GM23338 (cell line): ENCODE data around the gene SRSF3. TPM values are rescaled to one million over a fixed set of nuclear protein-coding genes. Genes with fewer than 3 reads are reported as not detected.

Experiments
- ATAC-seq: fragments of 200-7000 bp; cut with Tn5 transposase; 3 replicates; pipeline ENCODE4 v1.9.1; 2020
- DNase-seq: peaks from one replicate; pipeline ENCODE4 v3.0.0-alpha.2; 2015; ENCODE audit warnings: low spot score
- H2AFZ ChIP-seq: fragments of 200-600 bp; sonication (generic); 2 replicates; pipeline ENCODE4 v1.8.0; 2016; ENCODE audit warnings: antibody characterized with exemption, mild to moderate bottlenecking, moderate library complexity
- H3F3A ChIP-seq: fragments of 200-600 bp; sonication (generic); replicated peaks from 2 replicates; pipeline ENCODE4 v1.8.0; 2017; ENCODE audit warnings: antibody characterized with exemption, mixed run types, low read depth
- H3K27ac ChIP-seq: fragments of 200-600 bp; sonication (generic); 2 replicates; pipeline ENCODE4 v1.6.1; 2016; ENCODE audit warnings: low read depth
- H3K27me3 ChIP-seq: fragments of 200-600 bp; sonication (generic); 2 replicates; pipeline ENCODE4 v1.8.0; 2016; ENCODE audit warnings: mild to moderate bottlenecking, mixed run types, moderate library complexity; ENCODE audit not compliant: insufficient read depth
- H3K36me3 ChIP-seq: fragments of 200-600 bp; sonication (generic); 2 replicates; pipeline ENCODE4 v1.8.0; 2016; ENCODE audit warnings: mild to moderate bottlenecking; ENCODE audit not compliant: insufficient read depth
- H3K4me1 ChIP-seq: fragments of 200-600 bp; sonication (generic); 2 replicates; pipeline ENCODE4 v1.8.0; 2016; ENCODE audit warnings: mild to moderate bottlenecking, moderate library complexity; ENCODE audit not compliant: insufficient read depth
- H3K4me2 ChIP-seq: fragments of 200-600 bp; sonication (generic); 2 replicates; pipeline ENCODE4 v1.7.1; 2017; ENCODE audit warnings: mixed run types
- H3K4me3 ChIP-seq: fragments of 200-600 bp; sonication (generic); 2 replicates; pipeline ENCODE4 v1.6.1; 2016; ENCODE audit warnings: mixed run types
- H3K79me2 ChIP-seq: fragments of 200-600 bp; sonication (generic); replicated peaks from 2 replicates; pipeline ENCODE4 v1.8.0; 2017; ENCODE audit warnings: mild to moderate bottlenecking; ENCODE audit not compliant: insufficient read depth
- H3K9me2 ChIP-seq: fragments of 200-600 bp; sonication (generic); 2 replicates; pipeline ENCODE4 v1.8.0; 2017; ENCODE audit not compliant: insufficient read depth
- H4K20me1 ChIP-seq: fragments of 200-600 bp; sonication (generic); replicated peaks from 2 replicates; pipeline ENCODE4 v1.8.0; 2017; ENCODE audit warnings: mild to moderate bottlenecking; ENCODE audit not compliant: insufficient read depth
- H3K27ac Mint-ChIP-seq: 2 replicates; pipeline ENCODE4 v1.8.0; 2020; ENCODE audit warnings: inconsistent platforms, mild to moderate bottlenecking, moderate library complexity, mixed read lengths
- H3K27me3 Mint-ChIP-seq: 3 replicates; pipeline ENCODE4 v1.8.0; 2022; ENCODE audit warnings: low read depth, mild to moderate bottlenecking, moderate library complexity, mixed read lengths, inconsistent platforms; ENCODE audit not compliant: insufficient read depth, poor library complexity
- H3K36me3 Mint-ChIP-seq: 3 replicates; pipeline ENCODE4 v1.8.0; 2021; ENCODE audit warnings: low read depth, mild to moderate bottlenecking, inconsistent platforms, moderate library complexity, mixed read lengths
- H3K4me1 Mint-ChIP-seq: 3 replicates; pipeline ENCODE4 v1.8.0; 2020; ENCODE audit warnings: mild to moderate bottlenecking, inconsistent platforms, mixed read lengths
- H3K4me3 Mint-ChIP-seq: 3 replicates; pipeline ENCODE4 v1.8.0; 2021; ENCODE audit warnings: moderate library complexity, mild to moderate bottlenecking, inconsistent platforms, mixed read lengths
- H3K9me3 Mint-ChIP-seq: 3 replicates; pipeline ENCODE4 v1.8.0; 2020; ENCODE audit warnings: moderate library complexity, mild to moderate bottlenecking, inconsistent platforms, mixed read lengths
- CREB1 ChIP-seq: fragments of 250-450 bp; sonication (Bioruptor Pico); IDR thresholded peaks from 2 replicates; pipeline ENCODE4 v1.5.0; 2020; ENCODE audit warnings: low read depth, mild to moderate bottlenecking, moderate library complexity
- ETS1 ChIP-seq: IDR thresholded peaks from 2 replicates; pipeline ENCODE4 v1.6.1; 2016; ENCODE audit warnings: antibody characterized with exemption
- EZH2 ChIP-seq: fragments of 200-600 bp; sonication (generic); IDR thresholded peaks from one replicate; pipeline ENCODE4 v1.8.0; 2017; ENCODE audit warnings: antibody characterized with exemption, mild to moderate bottlenecking, low read depth; ENCODE audit not compliant: unreplicated experiment
- NANOG ChIP-seq: IDR thresholded peaks from 2 replicates; pipeline ENCODE4 v1.6.1; 2016; ENCODE audit warnings: antibody characterized with exemption, borderline replicate concordance
- STAT1 ChIP-seq: IDR thresholded peaks from one replicate; pipeline ENCODE4 v1.6.1; 2016; ENCODE audit warnings: antibody characterized with exemption; ENCODE audit not compliant: unreplicated experiment
- ZNF331 ChIP-seq: fragments of 250-450 bp; sonication (Bioruptor Pico); IDR thresholded peaks from 2 replicates; pipeline ENCODE4 v1.5.0; 2020; ENCODE audit warnings: low read depth, mild to moderate bottlenecking, moderate library complexity
- ZNF462 ChIP-seq: fragments of 250-450 bp; sonication (Bioruptor Pico); IDR thresholded peaks from 2 replicates; pipeline ENCODE4 v1.5.0; 2020; ENCODE audit warnings: mild to moderate bottlenecking, moderate library complexity
- polyA plus RNA-seq: library from polyadenylated mRNA; unstranded; fragments of >200 nt; fragmentation: Nextera tagmentation; extraction: Ambion mirVana; gene quantifications from 2 replicates; pipeline ENCODE4 v1.2.1, GENCODE V29; 2016
- total RNA-seq: library from RNA; depleted of rRNA; stranded (reverse); fragments of >200 nt; shearing (Covaris generic); gene quantifications from 2 replicates; pipeline ENCODE4 v1.2.3, GENCODE V29; 2014

SRSF3 gene
- total and polyA plus RNA-seq, 2 experiments from 2014 or later: 436 to 655 TPM

GRCh38 chr6:36624461-36625157, 30.4 kb downstream of the SRSF3 start:
- Histone ChIP-seq H4K20me1 (no peaks in the 10 kb centered on the region), H3K27me3 (no peaks in the 10 kb centered on the region), H3K4me1 (no peaks in the 10 kb centered on the region; the same call in 1 of the 2 replicates), H3K4me2 (no peak overlapping the region), H3K4me3 (no peak overlapping the region), H3K36me3 (no peaks in the 10 kb centered on the region), H3K9me2 (no peaks in the 10 kb centered on the region), H3F3A (no peaks in the 10 kb centered on the region), H3K27ac (no peak overlapping the region), H2AFZ (no peak overlapping the region), H3K79me2 (no peaks in the 10 kb centered on the region)
- Mint-ChIP-seq H3K36me3 (no peaks in the 10 kb centered on the region), H3K4me1 (peaks cover 2% of the 10 kb centered on the region; the same call in 2 of the 3 replicates), H3K27me3 (peaks cover 15% of the 10 kb centered on the region), H3K9me3 (no peaks in the 10 kb centered on the region), H3K27ac (no peak overlapping the region), H3K4me3 (no peak overlapping the region)
- DNase-seq (no peak), ATAC-seq (no peak)
- TF ChIP-seq NANOG: no peak
- TF ChIP-seq ETS1: no peak
- no peak for TF ChIP-seq CREB1
- TF ChIP-seq ZNF331 (CRISPR knock-in tag): no peak
- TF ChIP-seq ZNF462 (CRISPR knock-in tag): no peak
- no peak for TF ChIP-seq STAT1
- TF ChIP-seq EZH2: no peak
